HepG2 (cell line): ENCODE data around the gene NUDT3. TPM values are rescaled to one million over a fixed set of nuclear protein-coding genes. Genes with fewer than 3 reads are reported as not detected.

Source experiments
- ATAC-seq: fragments of 200-7000 bp; cut with Tn5 transposase; 3 replicates; pipeline ENCODE4 v1.9.1; 2020; ENCODE audit warnings: mild to moderate bottlenecking, moderate library complexity
- BruUV-seq: library from RNA; stranded (reverse); fragments of 400-500 nt; replicated peaks from 2 replicates; lab custom pipeline; 2021; lab: Mats Ljungman, UMichigan
- CTCF ChIA-PET: fragments of 300-600 bp; formaldehyde crosslinking; extraction: SDS; loops from one replicate; lab custom pipeline; 2021; ENCODE audit warnings: low total read pairs, inconsistent platforms, low intra/inter-chr PET ratio; lab: Yijun Ruan, JAX
- POLR2A ChIA-PET: fragments of 350-600 bp; sonication (Branson Sonifier 250); formaldehyde crosslinking; loops from one replicate; lab custom pipeline; 2020; ENCODE audit warnings: antibody characterized with exemption, inconsistent platforms; lab: Yijun Ruan, JAX
- DNase-seq: peaks from one replicate; pipeline ENCODE4 v3.0.0-alpha.2; 2015; ENCODE audit warnings: low spot score
- FAIRE-seq: peaks from 3 replicates; lab custom pipeline; 2011; peaks lifted over from hg19 to GRCh38; lab: Jason Lieb, UNC
- H2AFZ ChIP-seq: one replicate; pipeline ENCODE4 v1.6.1; 2011; ENCODE audit warnings: low read length, inconsistent platforms
- H3K27ac ChIP-seq: fragments of 300-600 bp; 3 replicates; pipeline ENCODE4 v1.8.0; 2011; ENCODE audit warnings: mixed run types, mild to moderate bottlenecking, mixed read lengths, low read length, inconsistent platforms; ENCODE audit not compliant: insufficient read depth; ENCODE audit errors: extremely low read length
- H3K27me3 ChIP-seq, 2 experiments: fragments of 200-600 bp in 1 of 2; 2 replicates in 1 of 2; 3 replicates in 1 of 2; pipeline versions ENCODE4 v1.6.0 to v1.8.0; 2011; ENCODE audit warnings: low read length in 2 of 2, mild to moderate bottlenecking in 2 of 2, moderate library complexity in 2 of 2, inconsistent platforms in 1 of 2; ENCODE audit not compliant: insufficient read depth in 2 of 2, control insufficient read depth in 1 of 2
- H3K36me3 ChIP-seq, 2 experiments: fragments of 200-600 bp in 1 of 2; replicated peaks in 1 of 2; 2 replicates in 1 of 2; 3 replicates in 1 of 2; pipeline versions ENCODE4 v1.5.1 to v1.8.0; 2011; ENCODE audit warnings: low read length in 2 of 2, inconsistent platforms in 1 of 2; ENCODE audit not compliant: insufficient read depth in 2 of 2, control insufficient read depth in 1 of 2
- H3K4me1 ChIP-seq: 2 replicates; pipeline ENCODE4 v1.5.1; 2012; ENCODE audit warnings: low read length, inconsistent platforms; ENCODE audit not compliant: insufficient read depth
- H3K4me2 ChIP-seq: 2 replicates; pipeline ENCODE4 v1.6.0; 2011; ENCODE audit warnings: low read depth, low read length, inconsistent platforms
- H3K4me3 ChIP-seq, 3 experiments: fragments of 200-600 bp in 1 of 3; sonication (generic), shearing (Covaris generic) in 1 of 3; replicated peaks in 1 of 3; 2 replicates each; pipeline ENCODE4 v1.5.1; 2011 to 2016; ENCODE audit warnings: low read length in 3 of 3, inconsistent platforms in 2 of 3, low read depth in 2 of 3, mild to moderate bottlenecking in 2 of 3, control low read depth in 1 of 3, mixed read lengths in 1 of 3; ENCODE audit not compliant: insufficient read depth in 1 of 3
- H3K79me2 ChIP-seq: one replicate; pipeline ENCODE4 v1.6.1; 2011; ENCODE audit warnings: low read length, inconsistent platforms; ENCODE audit not compliant: insufficient read depth
- H3K9ac ChIP-seq: 2 replicates; pipeline ENCODE4 v1.6.0; 2011; ENCODE audit warnings: mild to moderate bottlenecking, low read depth, low read length, inconsistent platforms; ENCODE audit not compliant: insufficient read depth
- H3K9me3 ChIP-seq: 2 replicates; pipeline ENCODE4 v1.5.1; 2012; ENCODE audit warnings: mild to moderate bottlenecking, low read length
- H4K20me1 ChIP-seq: 2 replicates; pipeline ENCODE4 v1.6.0; 2011; ENCODE audit warnings: inconsistent platforms, mild to moderate bottlenecking, low read length, moderate library complexity; ENCODE audit not compliant: insufficient read depth
- ASH2L ChIP-seq: fragments of 300-600, 200-600 bp; sonication (generic); IDR thresholded peaks from 2 replicates; pipeline ENCODE4 v1.7.0; 2017; ENCODE audit warnings: low read depth, mild to moderate bottlenecking, moderate library complexity, mixed read lengths, low read length; ENCODE audit not compliant: insufficient read length
- CEBPB ChIP-seq: IDR thresholded peaks from 2 replicates; pipeline ENCODE4 v1.6.1; 2011; ENCODE audit warnings: low read depth, low read length, improper control_type of control experiment, borderline replicate concordance
- DRAP1 ChIP-seq: IDR thresholded peaks from 2 replicates; pipeline ENCODE4 v1.6.1; 2016; ENCODE audit warnings: missing genetic modification reagents, missing compliant biosample characterization
- FOXA1 ChIP-seq, 2 experiments: fragments of 450-650 bp in 1 of 2; sonication (generic) in 1 of 2; formaldehyde crosslinking in 1 of 2; IDR thresholded peaks; 2 replicates each; pipeline versions ENCODE4 v1.4.0 to v1.6.1; 2016 to 2020; ENCODE audit warnings: missing genetic modification reagents in 1 of 2
- FOXA3 ChIP-seq: IDR thresholded peaks from 2 replicates; pipeline ENCODE4 v1.6.1; 2016; ENCODE audit warnings: missing genetic modification reagents, missing compliant biosample characterization
- GATAD2A ChIP-seq: IDR thresholded peaks from 2 replicates; pipeline ENCODE4 v1.6.1; 2016
- GFI1 ChIP-seq: sonication (generic); formaldehyde crosslinking; IDR thresholded peaks from 2 replicates; pipeline ENCODE4 v1.5.0; 2020; ENCODE audit warnings: missing genetic modification reagents, mild to moderate bottlenecking, borderline replicate concordance
- MAZ ChIP-seq, 2 experiments: sonication (generic) in 1 of 2; formaldehyde crosslinking in 1 of 2; IDR thresholded peaks; 2 replicates each; pipeline versions ENCODE4 v1.5.0 to v1.6.1; 2012 to 2020; ENCODE audit warnings: low read depth in 2 of 2, mild to moderate bottlenecking in 2 of 2, borderline replicate concordance in 1 of 2, improper control_type of control experiment in 1 of 2, low read length in 1 of 2, missing genetic modification reagents in 1 of 2, moderate library complexity in 1 of 2
- MEF2D ChIP-seq: sonication (generic); formaldehyde crosslinking; IDR thresholded peaks from 2 replicates; pipeline ENCODE4 v1.5.1; 2020; ENCODE audit warnings: mild to moderate bottlenecking, missing genetic modification reagents
- MXI1 ChIP-seq: IDR thresholded peaks from 3 replicates; pipeline ENCODE4 v1.6.1; 2012; ENCODE audit warnings: low read depth, low read length, inconsistent platforms, borderline replicate concordance
- NFIB ChIP-seq: sonication (generic); formaldehyde crosslinking; IDR thresholded peaks from 2 replicates; pipeline ENCODE4 v1.9.0; 2021; ENCODE audit warnings: missing genetic modification reagents, mild to moderate bottlenecking, borderline replicate concordance
- TEF ChIP-seq: sonication (generic); formaldehyde crosslinking; IDR thresholded peaks from 2 replicates; pipeline ENCODE4 v1.5.0; 2020; ENCODE audit warnings: missing genetic modification reagents
- ZEB1 ChIP-seq: IDR thresholded peaks from 2 replicates; pipeline ENCODE4 v1.6.1; 2012; ENCODE audit warnings: mild to moderate bottlenecking, low read depth, inconsistent platforms; ENCODE audit not compliant: insufficient replicate concordance
- ZNF264 ChIP-seq: sonication (generic); formaldehyde crosslinking; IDR thresholded peaks from 2 replicates; pipeline ENCODE4 v1.4.0; 2020; ENCODE audit warnings: missing genetic modification reagents
- ZNF652 ChIP-seq: IDR thresholded peaks from 2 replicates; pipeline ENCODE4 v1.6.1; 2016; ENCODE audit warnings: low read depth, borderline replicate concordance
- ZNF713 ChIP-seq: sonication (generic); formaldehyde crosslinking; IDR thresholded peaks from 2 replicates; pipeline ENCODE4 v1.4.0; 2020; ENCODE audit warnings: mild to moderate bottlenecking, missing genetic modification reagents
- ZNF777 ChIP-seq: sonication (generic); formaldehyde crosslinking; IDR thresholded peaks from 2 replicates; pipeline ENCODE4 v1.4.0; 2020; ENCODE audit warnings: missing genetic modification reagents
- ZNF841 ChIP-seq: sonication (generic); formaldehyde crosslinking; IDR thresholded peaks from 2 replicates; pipeline ENCODE4 v1.8.1; 2023; ENCODE audit warnings: missing genetic modification reagents, borderline replicate concordance
- WGBS: methylation state at CpG from one replicate; pipeline ENCODE4 v1.1.6; 2017; ENCODE audit warnings: low lambda C conversion rate; 5-methylcytosine and 5-hydroxymethylcytosine counted together
- in situ Hi-C: cut with HindIII; loops from 2 replicates; pipeline ENCODE4 v1.10.0; 2017; ENCODE audit warnings: low pct_unique_long_range_greater_than_20kb; ENCODE audit not compliant: extremely low pct_ligation_motif_present
- intact Hi-C: fragments of 100-400 bp; cut with micrococcal nuclease; formaldehyde crosslinking; loops from one replicate; pipeline ENCODE4 v1.10.0; 2022; ENCODE audit not compliant: unreplicated experiment
- polyA plus RNA-seq, 8 experiments: library from polyadenylated mRNA; depleted of rRNA in 3 of 8; stranded (reverse) in 7 of 8; unstranded in 1 of 8; fragments of >200 nt; fragmentation: Illumina TruSeq in 4 of 8; extraction: Trizol in 4 of 8; gene quantifications; 2 replicates each; pipeline versions ENCODE4 v1.2.1 to v1.2.3, GENCODE V29; 2011 to 2016; ENCODE audit warnings: low read depth in 4 of 8, missing spikeins in 1 of 8, mixed read lengths in 1 of 8; ENCODE audit not compliant: insufficient read depth in 1 of 8
- total RNA-seq, 5 experiments: library from RNA; depleted of rRNA; stranded (reverse); fragments of >200 nt; fragmentation: Illumina TruSeq; extraction: Trizol; gene quantifications; 2 replicates each; pipeline ENCODE4 v1.2.3, GENCODE V29; 2016; ENCODE audit warnings: low read depth in 1 of 5

NUDT3 gene
- total and polyA plus RNA-seq, 2 of the 13 experiments (the other 11 are each of a cell fraction or from before 2014, with no cell fraction given): 20.2 to 20.6 TPM

GRCh38 chr6:34362909-34363680, 29.4 kb downstream of the NUDT3 start:
- Histone ChIP-seq H3K79me2 (peaks cover 73% of the 10 kb centered on the region), H3K4me2 (peak overlapping the region; percentile 19), H2AFZ (no peak overlapping the region)
- FAIRE-seq: peak; percentile 64
- TF ChIP-seq ZNF713 (CRISPR knock-in tag) (no peak), ZEB1 (no peak), NFIB (CRISPR knock-in tag) (no peak), CEBPB (0 out of 2 replicates have a peak, but pooled peaks have one; percentile 19), ASH2L (peak; percentile 17), FOXA3 (peak; percentile 32; the same call in 1 of the 2 replicates), ZNF777 (no peak), MEF2D (CRISPR knock-in tag) (no peak), ZNF264 (CRISPR knock-in tag) (0 out of 2 replicates have a peak, but pooled peaks have one; percentile 33), TEF (CRISPR knock-in tag) (peak; percentile 54; the same call in 1 of the 2 replicates), GATAD2A (CRISPR knock-in tag) (0 out of 2 replicates have a peak, but pooled peaks have one; percentile 10), FOXA1 (IDR thresholded peaks at IDR 0.05) (no peak), FOXA1 (CRISPR knock-in tag; IDR thresholded peaks at IDR 0.05) (peak; percentile 56), MXI1 (no peak), DRAP1 (CRISPR knock-in tag) (no peak), ZNF841 (CRISPR knock-in tag) (no peak), ZNF652 (CRISPR knock-in tag) (0 out of 2 replicates have a peak, but pooled peaks have one; percentile 41), GFI1 (CRISPR knock-in tag) (no peak), MAZ (IDR thresholded peaks at IDR 0.05; ENCODE audit: borderline replicate concordance, low read depth, low read length) (no peak), MAZ (CRISPR knock-in tag; IDR thresholded peaks at IDR 0.05; ENCODE audit: low read depth) (no peak)
- TF ChIP-seq, all 625 proteins: peak for 8
- Histone ChIP-seq H3K4me3 (no peak overlapping the region), H3K27me3 (no peaks in the 10 kb centered on the region), H4K20me1 (peaks cover 8% of the 10 kb centered on the region; the same call in 1 of the 2 replicates), H3K36me3 (no peaks in the 10 kb centered on the region), H3K9me3 (no peaks in the 10 kb centered on the region), H3K9ac (peak overlapping the region; percentile 13; the same call in 1 of the 2 replicates), H3K27ac (peak overlapping the region; percentile 25), H3K4me1 (peaks cover 29% of the 10 kb centered on the region)
- CTCF ChIA-PET: no interaction called here
- BruUV-seq: TSS peak; percentile 37
- DNase-seq (peak; percentile 23), ATAC-seq (peak; percentile 46; the same call in 2 of the 3 replicates)
- WGBS: 66% methylated on average over 7 of the region's 7 CpGs
- intact Hi-C loops: no loop called here
- in situ Hi-C loops: no loop called here
- POLR2A ChIA-PET: interaction anchor here (1.0 kb wide), 1 partner anchor 52 kb away, joined by 3 read pairs; no protein-coding TSS in a partner anchor
